GM12878 (cell line): ENCODE results near the gene EIF4E. TPM values are rescaled to one million over a fixed set of nuclear protein-coding genes. Genes with fewer than 3 reads are reported as not detected.

ENCODE experiments used
- ATAC-seq: fragments of 200-7000 bp; cut with Tn5 transposase; 3 replicates; pipeline ENCODE4 v1.9.1; 2020; ENCODE audit warnings: mild to moderate bottlenecking, moderate library complexity
- Bru-seq: library from RNA; stranded (reverse); fragments of 400-500 nt; gene quantifications from one replicate; lab custom pipeline; 2021; lab: Mats Ljungman, UMichigan
- BruChase-seq, 2 experiments: library from RNA; stranded (reverse); fragments of 400-500 nt; gene quantifications; one replicate each; lab custom pipeline; 2021; lab: Mats Ljungman, UMichigan
- BruUV-seq: library from RNA; stranded (reverse); fragments of 400-500 nt; replicated peaks from 2 replicates; lab custom pipeline; 2021; lab: Mats Ljungman, UMichigan
- CTCF ChIA-PET: fragments of 300-600 bp; sonication (Branson Sonifier 250); formaldehyde crosslinking; extraction: SDS; loops from one replicate; lab custom pipeline; 2021; ENCODE audit warnings: inconsistent platforms; lab: Yijun Ruan, JAX
- POLR2A ChIA-PET: fragments of 350-600 bp; formaldehyde crosslinking; extraction: SDS; loops from one replicate; lab custom pipeline; 2021; ENCODE audit warnings: inconsistent platforms; lab: Charles Lee
- RAD21 ChIA-PET: fragments of 300-600 bp; sonication (Branson Sonifier 250); formaldehyde crosslinking; loops from one replicate; lab custom pipeline; 2023; ENCODE audit warnings: antibody characterized with exemption; ENCODE audit not compliant: unreplicated experiment; lab: Charles Lee
- SMC1A ChIA-PET: fragments of 300-600 bp; sonication (Branson Sonifier 250); formaldehyde crosslinking; loops from one replicate; lab custom pipeline; 2023; ENCODE audit not compliant: unreplicated experiment, uncharacterized antibody; lab: Charles Lee
- DNase-seq: peaks from one replicate; pipeline ENCODE4 v3.0.0-alpha.2; 2011; ENCODE audit warnings: low read depth, low spot score
- FAIRE-seq: peaks from 3 replicates; lab custom pipeline; 2011; peaks lifted over from hg19 to GRCh38; lab: Jason Lieb, UNC
- H2AFZ ChIP-seq: 2 replicates; pipeline ENCODE4 v1.6.0; 2011; ENCODE audit warnings: low read depth, low read length, control low read depth; ENCODE audit not compliant: control insufficient read depth
- H3K27ac ChIP-seq: 2 replicates; pipeline ENCODE4 v1.5.1; 2011; ENCODE audit warnings: control low read depth; ENCODE audit not compliant: control insufficient read depth, insufficient read depth
- H3K27me3 ChIP-seq, 2 experiments: replicated peaks in 1 of 2; 2 replicates each; pipeline versions ENCODE4 v1.6.0 to v1.6.1; 2011; ENCODE audit warnings: low read length in 1 of 2; ENCODE audit not compliant: control insufficient read depth in 2 of 2, insufficient read depth in 2 of 2
- H3K36me3 ChIP-seq, 2 experiments: 2 replicates each; pipeline ENCODE4 v1.5.1; 2011; ENCODE audit warnings: low read length in 1 of 2; ENCODE audit not compliant: control insufficient read depth in 2 of 2, insufficient read depth in 2 of 2
- H3K4me1 ChIP-seq: 2 replicates; pipeline ENCODE4 v1.6.1; 2011; ENCODE audit warnings: mild to moderate bottlenecking, low read length, moderate library complexity, mixed read lengths; ENCODE audit not compliant: control insufficient read depth, insufficient read depth
- H3K4me2 ChIP-seq: 2 replicates; pipeline ENCODE4 v1.6.0; 2011; ENCODE audit warnings: control low read depth; ENCODE audit not compliant: control insufficient read depth, insufficient read depth
- H3K4me3 ChIP-seq: fragments of 200-600 bp; sonication (generic); 2 replicates; pipeline ENCODE4 v1.5.1; 2016
- H3K79me2 ChIP-seq: 2 replicates; pipeline ENCODE4 v1.6.0; 2011; ENCODE audit warnings: low read length; ENCODE audit not compliant: control insufficient read depth, insufficient read depth
- H3K9ac ChIP-seq: 2 replicates; pipeline ENCODE4 v1.8.0; 2011; ENCODE audit warnings: low read length, control low read depth, mixed read lengths; ENCODE audit not compliant: control insufficient read depth, insufficient read depth
- H3K9me3 ChIP-seq: replicated peaks from 3 replicates; pipeline ENCODE4 v1.5.1; 2011; ENCODE audit warnings: mild to moderate bottlenecking, low read length; ENCODE audit not compliant: control insufficient read depth, insufficient read depth
- H4K20me1 ChIP-seq: 2 replicates; pipeline ENCODE4 v1.6.0; 2011; ENCODE audit not compliant: control insufficient read depth, insufficient read depth
- CBX5 ChIP-seq: sonication (generic); IDR thresholded peaks from 2 replicates; pipeline ENCODE4 v1.6.1; 2016; ENCODE audit warnings: low read depth, moderate library complexity, mild to moderate bottlenecking, inconsistent platforms
- HCFC1 ChIP-seq: fragments of 150-350 bp; IDR thresholded peaks from 2 replicates; pipeline ENCODE4 v1.6.1; 2014; ENCODE audit warnings: low read length
- MXI1 ChIP-seq: fragments of 150-350 bp; IDR thresholded peaks from 2 replicates; pipeline ENCODE4 v1.6.1; 2011; ENCODE audit warnings: low read depth, mild to moderate bottlenecking, inconsistent platforms, low read length, improper control_type of control experiment
- MYB ChIP-seq: fragments of 150-350 bp; IDR thresholded peaks from 2 replicates; pipeline ENCODE4 v1.6.1; 2014; ENCODE audit warnings: mild to moderate bottlenecking, low read depth, low read length, borderline replicate concordance
- NFYB ChIP-seq: IDR thresholded peaks from 2 replicates; pipeline ENCODE4 v1.6.1; 2011; ENCODE audit warnings: low read depth, mild to moderate bottlenecking, low read length, improper control_type of control experiment, moderate library complexity; ENCODE audit not compliant: insufficient read depth
- PML ChIP-seq: IDR thresholded peaks from 2 replicates; pipeline ENCODE4 v1.6.1; 2012; ENCODE audit warnings: low read length, inconsistent platforms
- RBBP5 ChIP-seq: fragments of 200-600 bp; sonication (generic); conservative IDR thresholded peaks from 2 replicates; pipeline ENCODE4 v1.6.1; 2016
- TBL1XR1 ChIP-seq: IDR thresholded peaks from 2 replicates; pipeline ENCODE4 v1.6.1; 2012; ENCODE audit warnings: low read depth, low read length, improper control_type of control experiment
- ZNF217 ChIP-seq: fragments of 450-650 bp; IDR thresholded peaks from 2 replicates; pipeline ENCODE4 v1.6.1; 2017; ENCODE audit warnings: antibody characterized with exemption, mild to moderate bottlenecking
- WGBS: methylation state at CpG from one replicate; pipeline ENCODE4 v1.1.6; 2016; ENCODE audit warnings: low lambda C conversion rate; ENCODE audit not compliant: insufficient replicate concordance, insufficient coverage; ENCODE audit errors: missing lambda C conversion rate; 5-methylcytosine and 5-hydroxymethylcytosine counted together
- in situ Hi-C: fragments of 300-500 bp; cut with MboI; formaldehyde crosslinking; loops from 9 replicates; pipeline ENCODE4 v1.14.3; 2018; ENCODE audit warnings: mixed read lengths
- intact Hi-C: fragments of 100-400 bp; cut with micrococcal nuclease; formaldehyde crosslinking; loops from one replicate; pipeline ENCODE4 v1.14.2; 2022; ENCODE audit not compliant: unreplicated experiment
- long read RNA-seq, 2 experiments: library from polyadenylated mRNA; unstranded; transcript quantifications; one replicate each; pipeline ENCODE4 v2.0.0, GENCODE V29; 2019 to 2020
- polyA minus RNA-seq, 3 experiments: library from RNA; depleted of rRNA, polyadenylated mRNA; stranded (reverse); fragments of >200 nt; gene quantifications; 2 replicates each; pipeline ENCODE4 v1.2.3, GENCODE V29; 2011
- polyA plus RNA-seq, 11 experiments: library from polyadenylated mRNA; depleted of rRNA in 4 of 11; unstranded in 6 of 11; stranded (reverse) in 5 of 11; fragments of >200 nt; fragmentation: Nextera tagmentation in 4 of 11; fragmentation: Illumina TruSeq in 1 of 11; extraction: Ambion mirVana in 4 of 11; extraction: Trizol in 1 of 11; gene quantifications; 1 replicate in 1 of 11; 2 replicates in 10 of 11; pipeline versions ENCODE4 v1.2.1 to v1.2.3, GENCODE V29; 2011 to 2016; ENCODE audit warnings: inconsistent platforms in 2 of 11, missing spikeins in 2 of 11, low read depth in 1 of 11
- total RNA-seq, 4 experiments: library from RNA; depleted of rRNA in 3 of 4; stranded (reverse); fragments of >200 nt in 3 of 4; fragmentation: Illumina TruSeq in 1 of 4; extraction: Trizol in 1 of 4; gene quantifications; 2 replicates each; pipeline versions ENCODE4 v1.2.1 to v1.2.3, GENCODE V29; 2013 to 2021
- TF ChIP-seq, protein P1 (sequence below): fragments of 450-650 bp; formaldehyde crosslinking; IDR thresholded peaks from 2 replicates; pipeline ENCODE4 v1.4.0; 2020; ENCODE audit warnings: mild to moderate bottlenecking, moderate library complexity

EIF4E gene
- total RNA-seq (2013; cell fraction: nucleolus; rRNA removed): 103 and 122 TPM in 2 replicates
- total RNA-seq (2014; rRNA removed): 110 and 150 TPM in 2 replicates
- 247 and 272 TPM in 2 replicates for total RNA-seq (2014; rRNA removed; fragmentation: Illumina TruSeq; extraction: Trizol)
- 104 and 119 TPM in 2 replicates for total RNA-seq (2021)
- 20.4 TPM for polyA plus RNA-seq (2011; ENCODE audit: low read depth)
- 158 and 229 TPM in 2 replicates for polyA plus RNA-seq (2011; rRNA removed)
- polyA plus RNA-seq (2011; cell fraction: cytosol; rRNA removed): 50.1 and 63.6 TPM in 2 replicates
- 42.9 and 79.1 TPM in 2 replicates for polyA plus RNA-seq (2011; cell fraction: nucleus; rRNA removed)
- 43.7 and 54.1 TPM in 2 replicates for polyA plus RNA-seq (2012)
- polyA plus RNA-seq (2014; fragmentation: Illumina TruSeq; extraction: Trizol): 145 and 213 TPM in 2 replicates
- polyA plus RNA-seq (2014; fragmentation: Nextera tagmentation; extraction: Ambion mirVana): 100 to 1,000 TPM; 167 to 372 TPM
- 95.5 and 104 TPM in 2 replicates for polyA plus RNA-seq (2014; rRNA removed)
- 100 to 1,000 TPM; 182 to 195 TPM for polyA plus RNA-seq (2016; fragmentation: Nextera tagmentation; extraction: Ambion mirVana)
- polyA minus RNA-seq (2011; rRNA and poly(A)+ RNA removed): 51.8 and 107 TPM in 2 replicates
- 47.4 and 54.5 TPM in 2 replicates for polyA minus RNA-seq (2011; cell fraction: cytosol; rRNA and poly(A)+ RNA removed)
- 34.3 and 75.1 TPM in 2 replicates for polyA minus RNA-seq (2011; cell fraction: nucleus; rRNA and poly(A)+ RNA removed)
- percentile 86 among the genes with signal in this experiment for Bru-seq, nascent RNA
- percentile 86 among the genes with signal in this experiment for BruChase-seq, experiment 1, labeled RNA remaining after a 6-hour chase
- percentile 86 among the genes with signal in this experiment for BruChase-seq, experiment 2, labeled RNA remaining after a 2-hour chase
- long read RNA-seq, experiment 1, full-length matches to known transcripts: 203 of 239 reads
- long read RNA-seq, experiment 1, partial matches to known transcripts: 25 of 239 reads
- long read RNA-seq, experiment 1, other reads (novel, unspliced or antisense): 11 of 239 reads
- long read RNA-seq, experiment 2, full-length matches to known transcripts: 1,480 of 1,591 reads
- long read RNA-seq, experiment 2, partial matches to known transcripts: 64 of 1,591 reads
- long read RNA-seq, experiment 2, other reads (novel, unspliced or antisense): 47 of 1,591 reads

- H3K9ac ChIP-seq: peak within 1 kb of the TSS; percentile 95
- peak within 1 kb of the TSS; percentile 96 for H3K27ac ChIP-seq
- DNase-seq: peak; percentile 96
- POLR2A ChIA-PET: interaction anchor here (0.7 to 4.2 kb wide), 10 partner anchors 12 to 1692 kb away, joined by 3 to 21 read pairs (median 6); partner anchors contain the start of genes ADH5 and METAP1
- peak; percentile 82 for ATAC-seq
- H3K9me3 ChIP-seq: no peaks in the 10 kb centered on the region
- no peaks in the 10 kb centered on the region for H4K20me1 ChIP-seq
- under 1% methylated on average over 65 of the region's 68 CpGs for whole genome bisulfite sequencing
- peak within 1 kb of the TSS; percentile 99 for H2AFZ ChIP-seq
- BruUV-seq: no TSS peak
- H3K4me3 ChIP-seq: peak within 1 kb of the TSS; percentile 95
- RAD21 ChIA-PET: interaction anchor here (0.6 to 2.1 kb wide), 11 partner anchors 11 to 461 kb away, joined by 3 to 8 read pairs (median 4); partner anchors contain the start of gene METAP1
- CTCF ChIA-PET: interaction anchor here (0.6 to 2.9 kb wide), 12 partner anchors 9 to 461 kb away, joined by 3 to 16 read pairs (median 4); partner anchors contain the start of gene METAP1
- H3K27me3 ChIP-seq: no peaks in the 10 kb centered on the region
- intact Hi-C loops: loop anchor here (1.0 to 10.0 kb wide), 5 partner anchors 67 to 1019 kb away; partner anchors contain the start of genes DNAJB14 and METAP1
- SMC1A ChIA-PET: interaction anchor here (0.6 to 1.5 kb wide), 13 partner anchors 10 to 779 kb away, joined by 3 to 5 read pairs (median 3); partner anchors contain the start of gene METAP1
- H3K79me2 ChIP-seq: peaks cover 51% of the 10 kb centered on the region
- H3K4me1 ChIP-seq: peaks cover 8% of the 10 kb centered on the region
- peak within 1 kb of the TSS; percentile 99 for H3K4me2 ChIP-seq
- peak; percentile 92 for FAIRE-seq
- H3K36me3 ChIP-seq: peaks cover 0 to 2% of the 10 kb centered on the region in 2 experiments; a peak in 2 of 4 replicates
- in situ Hi-C loops: loop anchor here (10.0 kb wide), 1 partner anchor 664 kb away; the partner anchor contains the start of gene RAP1GDS1
- TF ChIP-seq CBX5: no peak
- TF ChIP-seq NFYB: peak; percentile 92
- TF ChIP-seq ZNF217: no peak
- TF ChIP-seq RBBP5: no peak
- TF ChIP-seq HCFC1: peak; percentile 84
- TF ChIP-seq MXI1: no peak; the same call in 1 of the 2 replicates
- peak; percentile 83 for TF ChIP-seq PML
- TF ChIP-seq, protein P1, sequence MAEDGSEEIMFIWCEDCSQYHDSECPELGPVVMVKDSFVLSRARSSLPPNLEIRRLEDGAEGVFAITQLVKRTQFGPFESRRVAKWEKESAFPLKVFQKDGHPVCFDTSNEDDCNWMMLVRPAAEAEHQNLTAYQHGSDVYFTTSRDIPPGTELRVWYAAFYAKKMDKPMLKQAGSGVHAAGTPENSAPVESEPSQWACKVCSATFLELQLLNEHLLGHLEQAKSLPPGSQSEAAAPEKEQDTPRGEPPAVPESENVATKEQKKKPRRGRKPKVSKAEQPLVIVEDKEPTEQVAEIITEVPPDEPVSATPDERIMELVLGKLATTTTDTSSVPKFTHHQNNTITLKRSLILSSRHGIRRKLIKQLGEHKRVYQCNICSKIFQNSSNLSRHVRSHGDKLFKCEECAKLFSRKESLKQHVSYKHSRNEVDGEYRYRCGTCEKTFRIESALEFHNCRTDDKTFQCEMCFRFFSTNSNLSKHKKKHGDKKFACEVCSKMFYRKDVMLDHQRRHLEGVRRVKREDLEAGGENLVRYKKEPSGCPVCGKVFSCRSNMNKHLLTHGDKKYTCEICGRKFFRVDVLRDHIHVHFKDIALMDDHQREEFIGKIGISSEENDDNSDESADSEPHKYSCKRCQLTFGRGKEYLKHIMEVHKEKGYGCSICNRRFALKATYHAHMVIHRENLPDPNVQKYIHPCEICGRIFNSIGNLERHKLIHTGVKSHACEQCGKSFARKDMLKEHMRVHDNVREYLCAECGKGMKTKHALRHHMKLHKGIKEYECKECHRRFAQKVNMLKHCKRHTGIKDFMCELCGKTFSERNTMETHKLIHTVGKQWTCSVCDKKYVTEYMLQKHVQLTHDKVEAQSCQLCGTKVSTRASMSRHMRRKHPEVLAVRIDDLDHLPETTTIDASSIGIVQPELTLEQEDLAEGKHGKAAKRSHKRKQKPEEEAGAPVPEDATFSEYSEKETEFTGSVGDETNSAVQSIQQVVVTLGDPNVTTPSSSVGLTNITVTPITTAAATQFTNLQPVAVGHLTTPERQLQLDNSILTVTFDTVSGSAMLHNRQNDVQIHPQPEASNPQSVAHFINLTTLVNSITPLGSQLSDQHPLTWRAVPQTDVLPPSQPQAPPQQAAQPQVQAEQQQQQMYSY (CRISPR knock-in tag): no peak
- peak; percentile 62; the same call in 1 of the 2 replicates for TF ChIP-seq TBL1XR1
- TF ChIP-seq MYB: peak; percentile 69; the same call in 1 of the 2 replicates
Measured at GRCh38 chr4:98928505-98929340, at the start of gene EIF4E. TSS of gene EIF4E (minus strand) at chr4:98929133. CDS start at chr4:98929112, 21 bp downstream.
